Measurements from ENCODE around the gene HIBCH. TPM values are rescaled to one million over a fixed set of nuclear protein-coding genes. Genes with fewer than 3 reads are reported as not detected.

HIBCH gene
- total and polyA plus RNA-seq, 2 of the 13 experiments (the other 11 are each of a cell fraction or from before 2014, with no cell fraction given): 18.8 to 49.5 TPM

DNA sequence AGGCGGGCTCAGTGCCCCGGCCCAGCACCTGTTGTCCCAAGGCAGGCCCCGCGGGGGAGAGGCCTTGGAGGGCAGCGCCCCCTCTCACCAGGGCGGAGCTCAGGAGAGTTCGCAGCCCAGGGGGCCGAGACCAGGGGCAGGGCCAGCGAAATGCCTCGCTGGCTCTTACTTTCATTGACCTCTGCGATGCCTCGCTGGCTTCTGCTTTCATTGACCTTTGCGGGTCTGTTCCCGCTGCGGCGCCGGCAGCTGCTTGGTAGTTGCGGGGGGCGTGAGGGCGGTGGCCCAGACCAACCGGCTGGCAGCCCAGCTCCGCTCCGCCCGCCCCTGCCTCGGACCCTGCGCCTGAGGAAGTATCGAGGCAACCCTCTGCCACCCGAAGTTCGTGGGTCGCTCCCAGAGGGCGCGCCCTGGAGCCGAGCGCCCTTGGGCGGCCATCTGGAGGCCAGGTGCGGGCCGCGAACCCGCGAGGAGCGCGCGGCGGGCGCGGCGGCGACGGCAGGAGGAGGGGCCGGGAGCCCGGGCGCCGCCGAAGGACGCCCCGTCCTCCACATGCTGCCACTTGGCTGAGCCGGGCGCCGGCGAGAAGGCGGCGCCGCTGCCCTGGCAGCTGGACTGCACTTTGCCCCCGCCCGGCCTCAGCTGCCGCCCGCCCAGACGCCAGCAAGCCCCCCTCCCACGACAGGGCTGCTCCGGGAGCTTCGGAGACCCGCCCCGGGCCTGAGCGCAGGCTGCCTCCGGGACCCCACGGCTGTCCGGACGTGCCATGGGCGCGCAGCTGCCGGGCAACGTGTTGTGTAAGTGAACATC lies 139.1 kb downstream of the HIBCH start (continued):
- TF ChIP-seq, protein P1, sequence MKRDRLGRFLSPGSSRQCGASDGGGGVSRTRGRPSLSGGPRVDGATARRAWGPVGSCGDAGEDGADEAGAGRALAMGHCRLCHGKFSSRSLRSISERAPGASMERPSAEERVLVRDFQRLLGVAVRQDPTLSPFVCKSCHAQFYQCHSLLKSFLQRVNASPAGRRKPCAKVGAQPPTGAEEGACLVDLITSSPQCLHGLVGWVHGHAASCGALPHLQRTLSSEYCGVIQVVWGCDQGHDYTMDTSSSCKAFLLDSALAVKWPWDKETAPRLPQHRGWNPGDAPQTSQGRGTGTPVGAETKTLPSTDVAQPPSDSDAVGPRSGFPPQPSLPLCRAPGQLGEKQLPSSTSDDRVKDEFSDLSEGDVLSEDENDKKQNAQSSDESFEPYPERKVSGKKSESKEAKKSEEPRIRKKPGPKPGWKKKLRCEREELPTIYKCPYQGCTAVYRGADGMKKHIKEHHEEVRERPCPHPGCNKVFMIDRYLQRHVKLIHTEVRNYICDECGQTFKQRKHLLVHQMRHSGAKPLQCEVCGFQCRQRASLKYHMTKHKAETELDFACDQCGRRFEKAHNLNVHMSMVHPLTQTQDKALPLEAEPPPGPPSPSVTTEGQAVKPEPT (CRISPR knock-in tag; IDR thresholded peaks at IDR 0.05; ENCODE audit: low read depth): peak; percentile 61; the same call in 1 of the 2 replicates
- peak; percentile 81 for TF ChIP-seq CAMTA2 (CRISPR knock-in tag; IDR thresholded peaks at IDR 0.05; ENCODE audit: borderline replicate concordance)
- TF ChIP-seq KMT2A (CRISPR knock-in tag; IDR thresholded peaks at IDR 0.05): peak; percentile 57
- no peak for TF ChIP-seq KLF11 (CRISPR knock-in tag; IDR thresholded peaks at IDR 0.05)
- peak; percentile 36 for TF ChIP-seq DMAP1 (CRISPR knock-in tag; IDR thresholded peaks at IDR 0.05)
- TF ChIP-seq NR3C1 (CRISPR knock-in tag; IDR thresholded peaks at IDR 0.05): no peak
- no peak for TF ChIP-seq NCOA5 (CRISPR knock-in tag; IDR thresholded peaks at IDR 0.05)
- TF ChIP-seq ZNF572 (CRISPR knock-in tag; IDR thresholded peaks at IDR 0.05): peak; percentile 1; the same call in 1 of the 2 replicates
- TF ChIP-seq POGZ (CRISPR knock-in tag; IDR thresholded peaks at IDR 0.05): peak; percentile 92
- TF ChIP-seq ZNF292 (CRISPR knock-in tag; IDR thresholded peaks at IDR 0.05; ENCODE audit: borderline replicate concordance, low read depth): peak; percentile 74
- TF ChIP-seq, protein P2, sequence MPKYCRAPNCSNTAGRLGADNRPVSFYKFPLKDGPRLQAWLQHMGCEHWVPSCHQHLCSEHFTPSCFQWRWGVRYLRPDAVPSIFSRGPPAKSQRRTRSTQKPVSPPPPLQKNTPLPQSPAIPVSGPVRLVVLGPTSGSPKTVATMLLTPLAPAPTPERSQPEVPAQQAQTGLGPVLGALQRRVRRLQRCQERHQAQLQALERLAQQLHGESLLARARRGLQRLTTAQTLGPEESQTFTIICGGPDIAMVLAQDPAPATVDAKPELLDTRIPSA (CRISPR knock-in tag; IDR thresholded peaks at IDR 0.05; ENCODE audit: borderline replicate concordance): no peak
- peak; percentile 39 for TF ChIP-seq HNRNPH1 (optimal IDR thresholded peaks at IDR 0.05; ENCODE audit: low read depth, low read length)
- no peak for TF ChIP-seq NFATC3 (CRISPR knock-in tag; IDR thresholded peaks at IDR 0.05)
- TF ChIP-seq, protein P3, sequence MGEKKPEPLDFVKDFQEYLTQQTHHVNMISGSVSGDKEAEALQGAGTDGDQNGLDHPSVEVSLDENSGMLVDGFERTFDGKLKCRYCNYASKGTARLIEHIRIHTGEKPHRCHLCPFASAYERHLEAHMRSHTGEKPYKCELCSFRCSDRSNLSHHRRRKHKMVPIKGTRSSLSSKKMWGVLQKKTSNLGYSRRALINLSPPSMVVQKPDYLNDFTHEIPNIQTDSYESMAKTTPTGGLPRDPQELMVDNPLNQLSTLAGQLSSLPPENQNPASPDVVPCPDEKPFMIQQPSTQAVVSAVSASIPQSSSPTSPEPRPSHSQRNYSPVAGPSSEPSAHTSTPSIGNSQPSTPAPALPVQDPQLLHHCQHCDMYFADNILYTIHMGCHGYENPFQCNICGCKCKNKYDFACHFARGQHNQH (CRISPR knock-in tag; IDR thresholded peaks at IDR 0.05): no peak; the same call in 1 of the 2 replicates
- TF ChIP-seq MBNL3 (CRISPR knock-in tag; conservative IDR thresholded peaks at IDR 0.05): no peak
- TF ChIP-seq, protein P4, sequence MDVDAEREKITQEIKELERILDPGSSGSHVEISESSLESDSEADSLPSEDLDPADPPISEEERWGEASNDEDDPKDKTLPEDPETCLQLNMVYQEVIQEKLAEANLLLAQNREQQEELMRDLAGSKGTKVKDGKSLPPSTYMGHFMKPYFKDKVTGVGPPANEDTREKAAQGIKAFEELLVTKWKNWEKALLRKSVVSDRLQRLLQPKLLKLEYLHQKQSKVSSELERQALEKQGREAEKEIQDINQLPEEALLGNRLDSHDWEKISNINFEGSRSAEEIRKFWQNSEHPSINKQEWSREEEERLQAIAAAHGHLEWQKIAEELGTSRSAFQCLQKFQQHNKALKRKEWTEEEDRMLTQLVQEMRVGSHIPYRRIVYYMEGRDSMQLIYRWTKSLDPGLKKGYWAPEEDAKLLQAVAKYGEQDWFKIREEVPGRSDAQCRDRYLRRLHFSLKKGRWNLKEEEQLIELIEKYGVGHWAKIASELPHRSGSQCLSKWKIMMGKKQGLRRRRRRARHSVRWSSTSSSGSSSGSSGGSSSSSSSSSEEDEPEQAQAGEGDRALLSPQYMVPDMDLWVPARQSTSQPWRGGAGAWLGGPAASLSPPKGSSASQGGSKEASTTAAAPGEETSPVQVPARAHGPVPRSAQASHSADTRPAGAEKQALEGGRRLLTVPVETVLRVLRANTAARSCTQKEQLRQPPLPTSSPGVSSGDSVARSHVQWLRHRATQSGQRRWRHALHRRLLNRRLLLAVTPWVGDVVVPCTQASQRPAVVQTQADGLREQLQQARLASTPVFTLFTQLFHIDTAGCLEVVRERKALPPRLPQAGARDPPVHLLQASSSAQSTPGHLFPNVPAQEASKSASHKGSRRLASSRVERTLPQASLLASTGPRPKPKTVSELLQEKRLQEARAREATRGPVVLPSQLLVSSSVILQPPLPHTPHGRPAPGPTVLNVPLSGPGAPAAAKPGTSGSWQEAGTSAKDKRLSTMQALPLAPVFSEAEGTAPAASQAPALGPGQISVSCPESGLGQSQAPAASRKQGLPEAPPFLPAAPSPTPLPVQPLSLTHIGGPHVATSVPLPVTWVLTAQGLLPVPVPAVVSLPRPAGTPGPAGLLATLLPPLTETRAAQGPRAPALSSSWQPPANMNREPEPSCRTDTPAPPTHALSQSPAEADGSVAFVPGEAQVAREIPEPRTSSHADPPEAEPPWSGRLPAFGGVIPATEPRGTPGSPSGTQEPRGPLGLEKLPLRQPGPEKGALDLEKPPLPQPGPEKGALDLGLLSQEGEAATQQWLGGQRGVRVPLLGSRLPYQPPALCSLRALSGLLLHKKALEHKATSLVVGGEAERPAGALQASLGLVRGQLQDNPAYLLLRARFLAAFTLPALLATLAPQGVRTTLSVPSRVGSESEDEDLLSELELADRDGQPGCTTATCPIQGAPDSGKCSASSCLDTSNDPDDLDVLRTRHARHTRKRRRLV (CRISPR knock-in tag; IDR thresholded peaks at IDR 0.05): peak; percentile 55; the same call in 1 of the 2 replicates
- no peak; the same call in 1 of the 2 replicates for TF ChIP-seq ZZZ3 (CRISPR knock-in tag; IDR thresholded peaks at IDR 0.05; ENCODE audit: borderline replicate concordance)
- TF ChIP-seq JDP2 (CRISPR knock-in tag; IDR thresholded peaks at IDR 0.05; ENCODE audit: borderline replicate concordance): no peak
- no peak for TF ChIP-seq RELA (CRISPR knock-in tag; IDR thresholded peaks at IDR 0.05)
